ENCODE measurements around the gene CREB1.

- TF ChIP-seq CTCF (IDR thresholded peaks at IDR 0.05) (no peak), POLR2A (IDR thresholded peaks at IDR 0.05) (no peak)
These were observed 6.8 kb upstream of the CREB1 start for GRCh38 chr2:207523005-207523404.

Data from adrenal gland (tissue), 5 donors.